Measurements from ENCODE around the gene SUN5. TPM values are rescaled to one million over a fixed set of nuclear protein-coding genes. Genes with fewer than 3 reads are reported as not detected.

The SUN5 gene
- total and polyA plus RNA-seq, 2 of the 8 experiments (the other 6 are each of a cell fraction or from before 2014, with no cell fraction given), result not detected

DNA sequence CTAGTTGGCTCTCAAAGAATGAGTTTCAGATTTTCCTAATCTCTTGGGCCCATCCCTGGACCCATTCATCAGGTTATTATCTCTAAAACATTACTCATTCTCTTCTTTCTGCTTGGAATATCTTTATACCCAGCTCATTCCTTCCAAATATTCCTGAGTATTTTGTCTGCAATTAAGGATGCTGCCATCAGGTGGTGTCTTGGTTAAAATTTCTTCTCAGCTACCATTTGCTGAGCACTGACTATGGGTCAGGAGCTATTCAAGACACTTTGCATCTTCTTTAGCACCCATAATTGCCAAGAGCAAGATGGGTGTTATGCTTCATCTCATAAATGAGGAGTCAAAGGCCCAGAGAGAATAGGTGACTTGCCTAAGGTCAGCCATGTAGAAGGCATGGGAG lies 8.4 kb downstream of the SUN5 start:
- no peak overlapping the region for H4K8ac ChIP-seq (ENCODE audit: extremely low read depth, insufficient read depth, low read length)
- H3K79me1 ChIP-seq (ENCODE audit: low read depth, low read length), result no peaks in the 10 kb centered on the region
- no peak overlapping the region for H3K4me2 ChIP-seq (ENCODE audit: insufficient read depth in 1 of 2, low read depth in 2 of 2, low read length in 2 of 2)
- no peaks in the 10 kb centered on the region for H4K20me1 ChIP-seq (replicated peaks in 1 of 2; ENCODE audit: control insufficient read depth in 1 of 2, insufficient read depth in 2 of 2, low read length in 2 of 2)
- no peak overlapping the region for H3K4me3 ChIP-seq (ENCODE audit: extremely low read depth in 1 of 4, insufficient read depth in 2 of 4, low read depth in 3 of 4, low read length in 4 of 4)
- H2BK120ac ChIP-seq (replicated peaks; ENCODE audit: low read depth, low read length), result no peak overlapping the region
- no peak overlapping the region for H3K14ac ChIP-seq (ENCODE audit: insufficient read length)
- H2BK5ac ChIP-seq (ENCODE audit: low read depth, low read length), result no peak overlapping the region
- H2BK12ac ChIP-seq (ENCODE audit: low read depth, low read length), result no peak overlapping the region
- H3K23me2 ChIP-seq (ENCODE audit: low read depth, low read length), result no peaks in the 10 kb centered on the region; the same call in 1 of the 2 replicates
- H3K79me2 ChIP-seq (ENCODE audit: control insufficient read depth in 1 of 2, insufficient read depth in 2 of 2, low read length in 2 of 2), result no peaks in the 10 kb centered on the region
- no peak overlapping the region for H2AK5ac ChIP-seq (ENCODE audit: low read depth, low read length)
- no peak overlapping the region for H3K9ac ChIP-seq (replicated peaks in 1 of 4; ENCODE audit: extremely low read depth in 1 of 4, low read depth in 3 of 4, low read length in 3 of 4)
- no peak overlapping the region for H4K91ac ChIP-seq (replicated peaks; ENCODE audit: insufficient read length, low read length)
- H3K23ac ChIP-seq (ENCODE audit: insufficient read length), result no peak overlapping the region
- CTCF ChIA-PET (ENCODE audit: partially characterized antibody), result interaction anchor here (0.6 to 4.5 kb wide), 44 partner anchors 8 to 505 kb away, joined by 3 to 53 read pairs (median 4); partner anchors contain the start of genes BPIFB2, BPIFB6 and SUN5
- POLR2A ChIA-PET (ENCODE audit: partially characterized antibody), result no interaction called here
- no peak for DNase-seq (ENCODE audit: low read depth in 1 of 2, low spot score in 2 of 2)
- H2BK20ac ChIP-seq (ENCODE audit: low read length), result no peak overlapping the region
- no peak overlapping the region for H3K18ac ChIP-seq (ENCODE audit: extremely low read depth, low read length)
- H3K9me3 ChIP-seq (ENCODE audit: insufficient read depth in 2 of 2, low read depth in 1 of 2, low read length in 1 of 2), result no peaks in the 10 kb centered on the region
- no peak overlapping the region for H3K56ac ChIP-seq (replicated peaks; ENCODE audit: insufficient read length, low read depth, low read length)
- no peak overlapping the region for H2BK15ac ChIP-seq (ENCODE audit: low read length)
- no peak overlapping the region for H3K4ac ChIP-seq (replicated peaks; ENCODE audit: insufficient read length, low read depth, low read length)
- peak; percentile 74 for FAIRE-seq
- H2AFZ ChIP-seq (ENCODE audit: low read length), result no peak overlapping the region
- no peak overlapping the region for H3K27ac ChIP-seq (ENCODE audit: low read depth, low read length)
- TF ChIP-seq KDM5A (IDR thresholded peaks at IDR 0.05; ENCODE audit: low read length) (no peak), NANOG (IDR thresholded peaks at IDR 0.05; ENCODE audit: insufficient read depth, low read depth, low read length, poor library complexity, severe bottlenecking) (no peak), RAD21 (IDR thresholded peaks at IDR 0.05 in 1 of 2, conservative IDR thresholded peaks at IDR 0.05 in 1 of 2; ENCODE audit: low read depth in 2 of 2, low read length in 2 of 2) (peak; percentile 43 to 56)
- TF ChIP-seq, protein P1, sequence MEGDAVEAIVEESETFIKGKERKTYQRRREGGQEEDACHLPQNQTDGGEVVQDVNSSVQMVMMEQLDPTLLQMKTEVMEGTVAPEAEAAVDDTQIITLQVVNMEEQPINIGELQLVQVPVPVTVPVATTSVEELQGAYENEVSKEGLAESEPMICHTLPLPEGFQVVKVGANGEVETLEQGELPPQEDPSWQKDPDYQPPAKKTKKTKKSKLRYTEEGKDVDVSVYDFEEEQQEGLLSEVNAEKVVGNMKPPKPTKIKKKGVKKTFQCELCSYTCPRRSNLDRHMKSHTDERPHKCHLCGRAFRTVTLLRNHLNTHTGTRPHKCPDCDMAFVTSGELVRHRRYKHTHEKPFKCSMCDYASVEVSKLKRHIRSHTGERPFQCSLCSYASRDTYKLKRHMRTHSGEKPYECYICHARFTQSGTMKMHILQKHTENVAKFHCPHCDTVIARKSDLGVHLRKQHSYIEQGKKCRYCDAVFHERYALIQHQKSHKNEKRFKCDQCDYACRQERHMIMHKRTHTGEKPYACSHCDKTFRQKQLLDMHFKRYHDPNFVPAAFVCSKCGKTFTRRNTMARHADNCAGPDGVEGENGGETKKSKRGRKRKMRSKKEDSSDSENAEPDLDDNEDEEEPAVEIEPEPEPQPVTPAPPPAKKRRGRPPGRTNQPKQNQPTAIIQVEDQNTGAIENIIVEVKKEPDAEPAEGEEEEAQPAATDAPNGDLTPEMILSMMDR (IDR thresholded peaks at IDR 0.05; ENCODE audit: control extremely low read depth in 1 of 3, insufficient read depth in 1 of 3, low read depth in 1 of 3, low read length in 3 of 3), result peak in 2 of 3 experiments; percentile 37 to 47; a peak in 2 of 4 replicates
- H3K27me3 ChIP-seq (replicated peaks in 1 of 4; ENCODE audit: control insufficient read depth in 3 of 4, extremely low read depth in 1 of 4, insufficient read depth in 3 of 4, low read length in 3 of 4), result no peaks in the 10 kb centered on the region
- no peaks in the 10 kb centered on the region for H3K36me3 ChIP-seq (ENCODE audit: control insufficient read depth in 2 of 4, insufficient read depth in 4 of 4, low read length in 3 of 4)
- H3K4me1 ChIP-seq (replicated peaks in 1 of 4; ENCODE audit: control insufficient read depth in 3 of 4, insufficient read depth in 4 of 4, low read length in 3 of 4), result no peaks in the 10 kb centered on the region
- H4K5ac ChIP-seq (ENCODE audit: insufficient read length, low read depth, low read length), result no peak overlapping the region
